ENCODE data around the gene PCDHB16.
"Not testable (repeated sequence)": the region's sequence is repeated elsewhere in the genome, so short reads cannot be mapped to it uniquely, and the experiment has no call there.

Gene PCDHB16

GRCh38 chr5:141184117-141184855 lies 2.1 kb downstream of the PCDHB16 start:
- DNase-seq = not testable (repeated sequence)

GRCh38 chr5:141186897-141187512 lies 4.8 kb downstream of the PCDHB16 start, which contains the start of gene PCDHB9:
Gene PCDHB9 (plus strand): TSS chr5:141187161. CDS start chr5:141187319, 158 bp downstream.
- peak; percentile 55 for DNase-seq

GRCh38 chr5:141188682-141189081 lies 6.5 kb downstream of the PCDHB16 start:
- not testable (repeated sequence) for DNase-seq

- not testable (repeated sequence) for DNase-seq
Measured at GRCh38 chr5:141189131-141189530, 6.9 kb downstream of the PCDHB16 start.

- peak; percentile 66 for DNase-seq
Measured at GRCh38 chr5:141192110-141192725, 10.0 kb downstream of the PCDHB16 start, which contains the start of gene PCDHB10. Gene PCDHB10 (plus strand): TSS chr5:141192353. CDS start chr5:141192553, 200 bp downstream.

GRCh38 chr5:141194332-141194731 lies 12.1 kb downstream of the PCDHB16 start:
- DNase-seq = not testable (repeated sequence)

GRCh38 chr5:141196363-141196762 lies 14.2 kb downstream of the PCDHB16 start:
- DNase-seq = no peak

- DNase-seq = peak; percentile 62
Measured at GRCh38 chr5:141199359-141200235, 17.4 kb downstream of the PCDHB16 start, which contains the start of gene PCDHB11. Gene PCDHB11 (plus strand): TSS chr5:141199627. CDS start chr5:141199775, 148 bp downstream.

- DNase-seq = not testable (repeated sequence)
Measured at GRCh38 chr5:141201126-141201525, 18.9 kb downstream of the PCDHB16 start.

- DNase-seq = not testable (repeated sequence)
Measured at GRCh38 chr5:141201646-141202045, 19.5 kb downstream of the PCDHB16 start.

GRCh38 chr5:141208478-141208877 lies 26.3 kb downstream of the PCDHB16 start, which contains the start of gene PCDHB12:
Gene PCDHB12 (plus strand): TSS chr5:141208719. CDS start chr5:141208908, 189 bp downstream.
- DNase-seq = peak; percentile 47

GRCh38 chr5:141210281-141210680 lies 28.1 kb downstream of the PCDHB16 start:
- DNase-seq = not testable (repeated sequence)

- not testable (repeated sequence) for DNase-seq
Measured at GRCh38 chr5:141210849-141211248, 28.7 kb downstream of the PCDHB16 start.

- DNase-seq = peak; percentile 84
Measured at GRCh38 chr5:141213656-141214339, 31.6 kb downstream of the PCDHB16 start, which contains the start of gene PCDHB13. Gene PCDHB13 (plus strand): TSS chr5:141213919. CDS start chr5:141214124, 205 bp downstream.

GRCh38 chr5:141214583-141214982 lies 32.4 kb downstream of the PCDHB16 start:
- DNase-seq = not testable (repeated sequence)

GRCh38 chr5:141215504-141215903 lies 33.3 kb downstream of the PCDHB16 start:
- not testable (repeated sequence) for DNase-seq

GRCh38 chr5:141216035-141216434 lies 33.8 kb downstream of the PCDHB16 start:
- not testable (repeated sequence) for DNase-seq

- peak; percentile 77 for DNase-seq
Measured at GRCh38 chr5:141223112-141223783, 41.1 kb downstream of the PCDHB16 start, which contains the start of gene PCDHB14. Gene PCDHB14 (plus strand): TSS chr5:141223343. CDS start chr5:141223506, 163 bp downstream.

GRCh38 chr5:141224844-141225243 lies 42.7 kb downstream of the PCDHB16 start:
- not testable (repeated sequence) for DNase-seq

GRCh38 chr5:141225421-141225820 lies 43.2 kb downstream of the PCDHB16 start:
- DNase-seq = not testable (repeated sequence)
